Spinal cord (tissue), 10 donors: ENCODE results near the gene NCAN. TPM values are rescaled to one million over a fixed set of nuclear protein-coding genes. Genes with fewer than 3 reads are reported as not detected.

Experiments
- DNase-seq, 6 donors: peaks; one replicate each; pipeline versions ENCODE4 v3.0.0 to v3.0.0-alpha.2; 2013 to 2015; ENCODE audit warnings: low spot score in 6 of 6, low read depth in 4 of 6
- H3K27ac ChIP-seq: one replicate; pipeline ENCODE4 v1.5.1; 2013; ENCODE audit warnings: low read depth, low read length, control low read depth
- H3K27me3 ChIP-seq: one replicate; pipeline ENCODE4 v1.6.1; 2013; ENCODE audit warnings: low read length; ENCODE audit not compliant: control insufficient read depth, insufficient read depth
- H3K36me3 ChIP-seq: one replicate; pipeline ENCODE4 v1.6.1; 2013; ENCODE audit warnings: low read length; ENCODE audit not compliant: control insufficient read depth, insufficient read depth
- H3K4me1 ChIP-seq: one replicate; pipeline ENCODE4 v1.6.1; 2013; ENCODE audit warnings: low read length; ENCODE audit not compliant: control insufficient read depth, insufficient read depth
- H3K4me3 ChIP-seq: one replicate; pipeline ENCODE4 v1.5.1; 2013; ENCODE audit warnings: low read depth, low read length, control low read depth
- H3K9me3 ChIP-seq: one replicate; pipeline ENCODE4 v1.6.1; 2013; ENCODE audit warnings: low read length; ENCODE audit not compliant: control insufficient read depth, insufficient read depth
- WGBS: methylation state at CpG from one replicate; pipeline ENCODE4 v1.1.5; 2013; ENCODE audit warnings: missing lambda C conversion rate; ENCODE audit not compliant: insufficient coverage; 5-methylcytosine and 5-hydroxymethylcytosine counted together
- polyA plus RNA-seq, 2 donors: library from polyadenylated mRNA; unstranded; fragments of 120-200 nt; gene quantifications; one replicate each; pipeline ENCODE4 v1.2.1, GENCODE V29; 2013; ENCODE audit not compliant: insufficient read length in 2 of 2
- total RNA-seq, 2 donors: library from RNA; depleted of rRNA in 1 of 2; stranded (reverse); fragments of 120-200 nt in 1 of 2; fragments of >200 nt in 1 of 2; gene quantifications; one replicate each; pipeline versions ENCODE4 v1.2.3 to v1.2.4, GENCODE V29; 2013 to 2014
- donor health status: healthy.

The NCAN gene
- total and polyA plus RNA-seq, 4 donors = 135 to 623 (median 338) TPM

DNA sequence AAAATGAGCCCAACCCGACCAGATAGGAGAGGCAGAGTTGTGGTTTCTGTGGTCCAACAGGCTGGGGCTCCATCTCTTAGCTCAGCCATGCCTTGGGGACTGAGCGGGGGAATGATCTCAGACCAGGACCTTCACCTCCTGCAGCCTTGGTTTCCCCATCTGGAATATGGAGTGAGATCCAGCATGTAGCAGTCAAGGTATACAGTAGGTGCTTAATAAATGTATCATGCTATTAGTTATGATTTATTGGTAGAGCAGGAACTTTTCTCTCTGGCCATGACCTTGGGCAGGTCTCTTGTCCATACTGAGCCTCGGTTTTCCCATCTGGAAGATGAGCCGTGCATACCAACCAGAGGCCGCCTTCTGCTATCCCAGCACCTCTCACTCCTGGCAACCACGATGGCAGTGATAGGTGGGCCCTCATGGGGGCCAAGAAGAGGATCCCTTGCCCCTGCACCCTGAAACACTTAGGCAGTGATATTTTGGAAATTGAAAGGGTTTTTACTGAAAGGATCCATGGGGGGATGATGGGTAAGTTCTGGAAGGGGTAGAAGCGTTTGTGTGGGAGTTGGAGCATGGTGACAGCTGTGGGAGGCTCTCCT is 52.2 kb downstream of the NCAN start:
- Histone ChIP-seq H3K27me3 (peaks cover 19% of the 10 kb centered on the region), H3K4me3 (no peak overlapping the region), H3K4me1 (peaks cover 26% of the 10 kb centered on the region), H3K9me3 (no peaks in the 10 kb centered on the region), H3K27ac (no peak overlapping the region), H3K36me3 (peaks cover 5% of the 10 kb centered on the region)
- WGBS = 94% methylated on average over 4 of the region's 7 CpGs
- no peak for DNase-seq

- WGBS = 100% methylated on average over 1 of the region's 3 CpGs
- Histone ChIP-seq H3K36me3 (no peaks in the 10 kb centered on the region), H3K27ac (no peak overlapping the region), H3K27me3 (peaks cover 9% of the 10 kb centered on the region), H3K4me3 (no peak overlapping the region), H3K4me1 (peaks cover 8% of the 10 kb centered on the region), H3K9me3 (no peaks in the 10 kb centered on the region)
- no peak for DNase-seq
These were observed 55.5 kb downstream of the NCAN start for GRCh38 chr19:19267305-19267704.

DNA sequence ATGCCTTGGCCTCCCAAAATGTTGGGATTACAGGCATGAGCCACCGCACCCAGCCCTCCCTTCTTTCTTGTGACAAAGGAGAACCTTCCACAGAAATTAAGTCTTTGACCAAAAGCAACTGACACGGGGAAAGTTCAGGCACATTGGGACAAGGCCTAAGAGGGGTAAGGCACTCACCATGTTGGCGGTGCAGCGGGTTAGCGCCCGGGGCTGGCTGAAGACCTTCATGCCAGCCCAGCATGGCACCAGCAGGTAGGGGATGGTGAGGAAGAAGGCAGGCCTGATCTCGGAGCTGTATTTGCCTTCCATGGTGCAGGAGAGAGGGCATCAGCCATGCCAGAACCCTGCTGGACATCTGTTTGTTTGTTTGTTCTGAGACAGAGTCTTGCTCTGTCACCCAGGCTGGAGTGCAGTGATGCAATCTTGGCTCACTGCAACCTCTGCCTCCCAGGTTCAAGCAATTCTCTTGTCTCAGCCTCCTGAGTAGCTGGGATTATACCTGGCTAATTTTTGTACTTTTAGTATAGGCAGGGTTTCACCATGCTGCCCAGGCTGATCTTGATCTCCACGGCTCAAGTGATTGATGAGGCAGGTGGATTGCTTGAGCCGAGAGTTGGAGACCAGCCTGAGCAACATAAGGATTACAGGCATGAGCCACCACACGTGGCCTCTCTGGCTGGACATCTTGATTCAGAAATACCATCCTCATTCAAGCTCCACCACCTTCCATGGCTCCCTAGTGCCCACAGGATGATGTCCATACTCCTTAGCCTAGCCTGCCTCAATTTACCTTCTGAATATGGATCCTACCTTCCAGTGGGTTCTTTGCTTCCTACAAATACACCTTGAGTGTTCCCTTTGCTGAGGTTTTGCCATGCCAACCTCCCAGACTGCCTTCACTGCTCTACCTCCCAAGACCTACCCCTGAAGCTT is 57.0 kb downstream of the NCAN start:
- 80% methylated on average over 10 of the region's 10 CpGs for WGBS
- no peaks in the 10 kb centered on the region for H3K9me3 ChIP-seq

DNA sequence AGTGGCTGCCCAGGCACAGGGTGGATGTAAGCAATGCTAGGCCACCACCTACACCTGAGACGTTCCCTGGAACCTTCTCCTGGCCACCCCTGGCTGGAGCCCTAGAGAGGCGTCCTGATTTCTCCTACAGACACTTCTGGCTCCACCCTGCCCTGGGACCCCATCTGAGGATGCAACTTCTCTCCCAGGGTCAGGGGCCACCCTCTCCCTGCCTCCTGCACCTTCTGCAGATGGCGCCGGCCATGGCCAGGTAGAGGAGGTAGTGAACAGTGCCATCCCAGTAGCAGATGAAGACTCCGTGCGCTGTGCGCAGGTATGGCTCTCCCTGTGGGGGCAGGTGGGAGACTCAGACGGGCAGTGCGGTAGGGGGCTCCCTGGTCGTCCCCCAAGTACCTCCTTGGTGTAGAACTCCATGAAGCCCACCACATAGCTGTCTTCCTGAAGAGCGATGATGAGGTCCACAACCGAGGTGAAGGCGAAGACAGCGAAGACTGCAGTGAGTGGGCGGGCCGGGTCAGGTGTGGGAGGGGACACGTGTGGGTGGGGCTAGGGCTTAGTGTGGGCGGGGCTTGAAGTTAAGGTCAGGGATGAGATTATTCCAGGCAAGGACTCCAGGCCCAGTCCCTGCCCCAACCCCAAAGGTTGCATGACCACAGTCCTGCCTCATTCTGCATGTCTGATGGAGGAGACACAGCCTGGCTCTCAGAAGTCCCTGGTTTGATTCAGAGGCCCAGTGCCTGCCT is 58.4 kb downstream of the NCAN start:
- Histone ChIP-seq H3K4me1 (peaks cover 20% of the 10 kb centered on the region), H3K9me3 (no peaks in the 10 kb centered on the region), H3K27me3 (no peaks in the 10 kb centered on the region), H3K4me3 (no peak overlapping the region), H3K27ac (no peak overlapping the region), H3K36me3 (peaks cover 9% of the 10 kb centered on the region)
- no peak for DNase-seq
- 81% methylated on average over 14 of the region's 18 CpGs for WGBS

More for the DNA sequence above, 57.0 kb downstream of the NCAN start:
- Histone ChIP-seq H3K4me1 (peaks cover 11% of the 10 kb centered on the region), H3K36me3 (no peaks in the 10 kb centered on the region), H3K4me3 (no peak overlapping the region), H3K27ac (no peak overlapping the region), H3K27me3 (no peaks in the 10 kb centered on the region)
- DNase-seq = no peak

- Histone ChIP-seq H3K9me3 (no peaks in the 10 kb centered on the region), H3K4me1 (peaks cover 28% of the 10 kb centered on the region), H3K36me3 (peaks cover 17% of the 10 kb centered on the region), H3K27ac (no peak overlapping the region), H3K4me3 (no peak overlapping the region), H3K27me3 (no peaks in the 10 kb centered on the region)
- no peak for DNase-seq
- WGBS = 93% methylated on average over 7 of the region's 8 CpGs
These were observed 59.2 kb downstream of the NCAN start for GRCh38 chr19:19270749-19271571.

DNA sequence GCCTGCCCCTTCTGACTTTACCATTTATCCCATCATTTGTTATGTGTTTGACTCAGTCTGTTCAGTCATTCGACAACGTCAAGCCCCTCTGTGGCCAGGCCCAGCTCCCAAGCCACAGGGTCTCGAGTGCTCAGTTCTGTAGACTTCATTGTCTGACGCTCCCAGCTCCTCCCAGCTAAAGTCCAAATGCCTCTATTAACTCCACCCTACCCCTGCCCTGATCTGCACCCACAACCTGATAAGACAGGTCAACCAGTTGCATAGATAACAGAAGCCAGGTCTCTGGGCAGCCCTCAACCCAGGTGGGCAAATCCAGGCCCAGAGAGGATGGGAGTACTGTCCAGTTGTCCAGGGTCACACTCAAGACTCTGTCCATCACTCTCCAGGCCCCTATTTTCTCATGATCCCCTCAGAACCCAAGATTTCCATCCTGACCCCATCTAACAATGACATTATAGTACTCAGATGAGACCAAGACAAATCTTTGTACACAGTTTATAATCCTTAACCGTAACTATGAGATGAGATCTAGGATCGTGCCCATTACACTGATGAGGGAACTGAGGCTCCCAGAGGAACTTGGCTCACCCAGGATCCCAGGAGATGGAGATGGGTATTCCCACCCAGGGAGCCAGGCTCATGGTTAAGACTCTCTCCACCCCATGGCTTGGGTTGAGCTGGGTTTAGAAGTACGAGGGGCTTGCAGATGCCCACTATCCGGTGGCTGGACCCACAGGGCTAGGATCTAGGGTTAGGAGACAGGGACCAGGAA is 60.3 kb downstream of the NCAN start:
- 89% methylated on average over 5 of the region's 8 CpGs for WGBS
- no peak overlapping the region for H3K4me3 ChIP-seq
- H3K27me3 ChIP-seq = no peaks in the 10 kb centered on the region
- no peaks in the 10 kb centered on the region for H3K9me3 ChIP-seq
- DNase-seq = no peak
- peaks cover 28% of the 10 kb centered on the region for H3K4me1 ChIP-seq
- no peak overlapping the region for H3K27ac ChIP-seq
- H3K36me3 ChIP-seq = peaks cover 28% of the 10 kb centered on the region

- WGBS = 82% methylated on average over 7 of the region's 8 CpGs
These were observed 62.4 kb downstream of the NCAN start for GRCh38 chr19:19274146-19274545.

GRCh38 chr19:19274716-19275565 is 63.2 kb downstream of the NCAN start:
- peaks cover 57% of the 10 kb centered on the region for H3K36me3 ChIP-seq
- peaks cover 54% of the 10 kb centered on the region for H3K4me1 ChIP-seq
- no peak overlapping the region for H3K27ac ChIP-seq
- peak in 1 of 6 donors; percentile 67 for DNase-seq
- H3K4me3 ChIP-seq = no peak overlapping the region
- H3K27me3 ChIP-seq = no peaks in the 10 kb centered on the region
- H3K9me3 ChIP-seq = no peaks in the 10 kb centered on the region
- WGBS = 69% methylated on average over 8 of the region's 9 CpGs

More at GRCh38 chr19:19274146-19274545, 62.4 kb downstream of the NCAN start:
- no peak for DNase-seq
- Histone ChIP-seq H3K27me3 (no peaks in the 10 kb centered on the region), H3K27ac (no peak overlapping the region), H3K36me3 (peaks cover 49% of the 10 kb centered on the region), H3K4me1 (peaks cover 46% of the 10 kb centered on the region), H3K4me3 (no peak overlapping the region), H3K9me3 (no peaks in the 10 kb centered on the region)
